BJ (cell line): ENCODE results near the gene BOLA1. TPM values are rescaled to one million over a fixed set of nuclear protein-coding genes. Genes with fewer than 3 reads are reported as not detected.
A peak's percentile ranks its signal among the peaks of the same experiment; 100 is the strongest.

ENCODE experiments used
- CTCF ChIA-PET: fragments of 350-600 bp; formaldehyde crosslinking; extraction: SDS; loops from one replicate; lab custom pipeline; 2021; ENCODE audit warnings: antibody characterized with exemption, inconsistent platforms; lab: Yijun Ruan, JAX
- POLR2A ChIA-PET: fragments of 300-600 bp; sonication (Branson Sonifier 250); formaldehyde crosslinking; extraction: SDS; loops from one replicate; lab custom pipeline; 2021; ENCODE audit warnings: antibody characterized with exemption; lab: Charles Lee
- DNase-seq: peaks from one replicate; pipeline ENCODE4 v3.0.0-alpha.2; 2011; ENCODE audit warnings: low read depth
- H3K27me3 ChIP-seq: 2 replicates; pipeline ENCODE4 v1.6.0; 2011; ENCODE audit warnings: low read length; ENCODE audit not compliant: control insufficient read depth, insufficient read depth
- H3K36me3 ChIP-seq: 2 replicates; pipeline ENCODE4 v1.5.1; 2011; ENCODE audit warnings: low read length; ENCODE audit not compliant: control insufficient read depth, insufficient read depth
- H3K4me3 ChIP-seq: 2 replicates; pipeline ENCODE4 v1.5.1; 2011; ENCODE audit warnings: low read depth, mild to moderate bottlenecking, control low read depth, low read length
- polyA plus RNA-seq: library from polyadenylated mRNA; depleted of rRNA; stranded (reverse); fragments of >200 nt; gene quantifications from 2 replicates; pipeline ENCODE4 v1.2.3, GENCODE V29; 2011
- TF ChIP-seq, protein P1 (sequence below): IDR thresholded peaks from 2 replicates; pipeline ENCODE4 v1.5.1; 2011; ENCODE audit warnings: low read depth, mild to moderate bottlenecking, control low read depth, inconsistent platforms, low read length, moderate library complexity; ENCODE audit not compliant: insufficient read depth

The BOLA1 gene
- polyA plus RNA-seq, 1 experiment: 21.0 TPM

- Histone ChIP-seq H3K4me3 (no peak overlapping the region), H3K36me3 (peaks cover 28% of the 10 kb centered on the region), H3K27me3 (no peaks in the 10 kb centered on the region)
- ChIA-PET CTCF (no interaction called here), POLR2A (no interaction called here)
- TF ChIP-seq, protein P1, sequence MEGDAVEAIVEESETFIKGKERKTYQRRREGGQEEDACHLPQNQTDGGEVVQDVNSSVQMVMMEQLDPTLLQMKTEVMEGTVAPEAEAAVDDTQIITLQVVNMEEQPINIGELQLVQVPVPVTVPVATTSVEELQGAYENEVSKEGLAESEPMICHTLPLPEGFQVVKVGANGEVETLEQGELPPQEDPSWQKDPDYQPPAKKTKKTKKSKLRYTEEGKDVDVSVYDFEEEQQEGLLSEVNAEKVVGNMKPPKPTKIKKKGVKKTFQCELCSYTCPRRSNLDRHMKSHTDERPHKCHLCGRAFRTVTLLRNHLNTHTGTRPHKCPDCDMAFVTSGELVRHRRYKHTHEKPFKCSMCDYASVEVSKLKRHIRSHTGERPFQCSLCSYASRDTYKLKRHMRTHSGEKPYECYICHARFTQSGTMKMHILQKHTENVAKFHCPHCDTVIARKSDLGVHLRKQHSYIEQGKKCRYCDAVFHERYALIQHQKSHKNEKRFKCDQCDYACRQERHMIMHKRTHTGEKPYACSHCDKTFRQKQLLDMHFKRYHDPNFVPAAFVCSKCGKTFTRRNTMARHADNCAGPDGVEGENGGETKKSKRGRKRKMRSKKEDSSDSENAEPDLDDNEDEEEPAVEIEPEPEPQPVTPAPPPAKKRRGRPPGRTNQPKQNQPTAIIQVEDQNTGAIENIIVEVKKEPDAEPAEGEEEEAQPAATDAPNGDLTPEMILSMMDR: no peak
- DNase-seq: no peak
Measured at GRCh38 chr1:149923626-149924025, 24.3 kb downstream of the BOLA1 start.

DNA sequence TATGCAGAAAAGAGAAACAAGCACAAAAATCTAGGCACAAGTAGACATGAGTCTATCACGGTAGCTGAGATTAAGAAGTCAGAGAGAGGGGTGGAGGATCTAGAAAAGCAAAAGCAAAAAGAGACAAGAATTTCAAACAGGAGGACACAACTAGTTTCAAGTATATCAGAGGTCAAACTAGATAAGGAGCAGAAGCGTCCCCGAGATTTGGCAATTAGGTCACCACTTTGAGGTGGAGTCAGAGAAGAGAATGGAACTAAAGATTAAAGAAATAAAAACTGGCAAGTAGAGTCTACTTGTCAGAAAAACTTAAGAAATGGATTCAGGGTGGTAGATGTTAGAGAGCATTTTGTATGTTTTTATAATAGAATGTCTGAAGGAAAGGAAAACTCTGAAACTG is 26.0 kb downstream of the BOLA1 start:
- TF ChIP-seq, protein P1: no peak
- no peak overlapping the region for H3K4me3 ChIP-seq
- CTCF ChIA-PET: no interaction called here
- POLR2A ChIA-PET: interaction anchor here (0.6 kb wide), 1 partner anchor 85 kb away, joined by 3 read pairs; the partner anchor contains the start of gene OTUD7B
- peaks cover 30% of the 10 kb centered on the region for H3K36me3 ChIP-seq
- DNase-seq: no peak
- H3K27me3 ChIP-seq: no peaks in the 10 kb centered on the region

- H3K36me3 ChIP-seq: peaks cover 30% of the 10 kb centered on the region
- POLR2A ChIA-PET: interaction anchor here (0.6 kb wide), 1 partner anchor 85 kb away, joined by 3 read pairs; the partner anchor contains the start of gene OTUD7B
- TF ChIP-seq, protein P1: no peak
- DNase-seq: no peak
- H3K4me3 ChIP-seq: no peak overlapping the region
- CTCF ChIA-PET: no interaction called here
- H3K27me3 ChIP-seq: no peaks in the 10 kb centered on the region
Measured at GRCh38 chr1:149925751-149926150, 26.4 kb downstream of the BOLA1 start.

GRCh38 chr1:149926296-149926695 is 26.9 kb downstream of the BOLA1 start:
- POLR2A ChIA-PET: no interaction called here
- peak overlapping the region; percentile 92; the same call in 1 of the 2 replicates for H3K4me3 ChIP-seq
- no peak for DNase-seq
- H3K36me3 ChIP-seq: peaks cover 30% of the 10 kb centered on the region
- CTCF ChIA-PET: no interaction called here
- TF ChIP-seq, protein P1: no peak
- no peaks in the 10 kb centered on the region for H3K27me3 ChIP-seq

DNA sequence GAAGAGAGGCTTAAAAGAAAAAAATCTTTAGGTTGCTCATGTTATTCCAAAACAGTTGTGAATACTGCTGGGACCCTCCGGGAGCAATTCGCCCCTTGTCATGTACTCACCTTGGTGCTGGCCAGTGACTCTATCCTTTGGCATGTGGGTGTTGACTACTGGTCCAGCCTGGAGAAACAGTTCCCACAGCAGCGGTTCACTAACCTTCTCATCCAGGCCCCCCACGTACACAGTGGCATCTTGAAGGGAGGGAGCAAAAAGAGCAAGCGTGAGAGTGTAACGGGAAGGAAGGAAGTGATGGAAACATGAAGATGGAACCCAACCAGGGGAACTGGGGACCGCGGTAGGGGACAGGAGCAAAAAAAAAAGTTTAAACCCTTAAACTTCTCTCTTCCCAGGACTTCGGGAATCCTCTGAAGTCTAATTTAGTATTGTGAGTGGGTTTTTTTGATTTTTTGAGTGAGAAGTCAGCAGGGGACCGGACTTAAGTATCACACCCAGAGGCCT is 27.7 kb downstream of the BOLA1 start:
- ChIA-PET CTCF (no interaction called here), POLR2A (no interaction called here)
- H3K36me3 ChIP-seq: peaks cover 30% of the 10 kb centered on the region
- TF ChIP-seq, protein P1: no peak
- no peaks in the 10 kb centered on the region for H3K27me3 ChIP-seq
- DNase-seq: no peak
- peak overlapping the region; percentile 92 for H3K4me3 ChIP-seq
